Activated CD8-positive, alpha-beta memory T cell treated with anti-CD3 and anti-CD28 coated beads, Interleukin-2, amount 50 U/mL, for 24 hours (primary cell): ENCODE measurements around the gene CCDC167.
"Not testable (repeated sequence)": the region's sequence is repeated elsewhere in the genome, so short reads cannot be mapped to it uniquely, and the experiment has no call there.

Experiments used
- DNase-seq: peaks from one replicate; pipeline ENCODE4 v3.0.0-alpha.2; 2020; ENCODE audit errors: extremely low read depth

The CCDC167 gene

DNA sequence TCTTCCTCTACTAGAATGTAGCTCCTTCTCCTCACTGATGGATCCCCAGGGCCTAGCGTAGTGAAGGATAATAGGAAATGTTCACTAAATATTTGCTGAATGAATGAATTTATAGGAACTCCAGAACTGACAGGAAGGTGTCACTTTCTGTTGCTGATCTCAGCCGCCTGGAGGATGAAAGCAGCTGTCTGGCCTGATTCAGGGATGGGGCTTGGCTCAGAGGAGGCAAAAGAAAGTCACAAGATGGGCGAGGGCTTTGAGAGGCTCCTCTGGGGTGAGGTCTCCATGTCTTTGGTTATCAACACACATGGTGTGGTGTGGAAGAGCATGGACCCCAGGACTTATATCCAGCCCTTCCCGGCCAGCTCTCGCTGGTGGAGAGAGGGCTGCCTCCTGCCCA lies 11.5 kb upstream of the CCDC167 start:
- DNase-seq: no peak

DNA sequence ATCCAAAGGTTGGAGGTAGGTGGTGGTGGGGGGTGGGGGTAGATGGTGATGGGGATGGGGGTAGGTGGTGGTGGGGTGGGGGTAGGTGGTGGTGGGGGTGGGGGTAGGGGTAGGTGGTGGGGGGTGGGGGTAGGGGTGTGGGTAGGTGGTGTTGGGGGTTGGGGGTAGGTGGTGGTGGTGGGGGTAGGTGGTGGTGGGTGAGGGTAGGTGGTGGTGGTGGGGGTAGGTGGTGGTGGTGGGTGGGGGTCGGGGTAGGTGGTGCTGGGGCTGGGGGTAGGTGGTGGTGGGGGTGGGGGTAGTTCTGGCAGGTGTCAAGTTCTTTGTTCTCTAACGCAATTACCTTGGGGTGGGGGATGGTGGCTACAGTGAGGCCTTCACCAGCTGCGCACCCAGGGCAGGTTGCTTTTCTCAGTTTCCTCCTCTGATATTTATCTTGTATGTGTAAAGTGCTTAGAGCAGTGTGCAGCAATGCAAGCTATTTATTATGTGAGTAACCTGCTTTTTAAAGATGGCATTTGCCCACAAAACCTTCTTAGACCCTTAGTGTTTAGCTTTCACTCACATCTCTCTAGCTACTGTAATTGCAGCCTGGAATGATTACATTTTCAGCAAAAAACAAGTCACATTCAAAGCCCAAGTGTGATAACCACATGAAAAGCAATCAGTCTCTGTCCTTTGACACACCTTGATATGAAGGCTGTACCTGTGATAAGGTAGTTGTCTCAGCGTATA lies 8.2 kb upstream of the CCDC167 start:
- DNase-seq: no peak

DNA sequence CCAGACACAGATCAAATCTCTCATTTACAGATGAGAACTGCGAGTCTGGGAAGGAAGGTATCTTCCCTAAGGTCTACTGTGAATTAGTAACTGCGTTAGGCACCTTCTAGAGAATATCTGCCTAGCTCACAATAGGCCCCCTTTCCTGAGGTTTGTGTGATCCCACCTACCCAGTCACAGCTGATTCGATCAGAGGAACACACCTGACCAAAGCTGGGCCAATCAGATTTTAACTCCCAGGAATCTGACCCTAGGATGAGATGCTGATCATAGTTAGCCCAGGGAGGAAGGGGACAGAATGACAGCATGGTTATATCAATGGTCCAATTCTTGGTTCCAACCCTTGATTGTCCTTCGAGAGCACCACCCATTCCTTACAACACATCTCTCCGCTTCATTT lies 7.4 kb upstream of the CCDC167 start:
- DNase-seq: no peak

DNA sequence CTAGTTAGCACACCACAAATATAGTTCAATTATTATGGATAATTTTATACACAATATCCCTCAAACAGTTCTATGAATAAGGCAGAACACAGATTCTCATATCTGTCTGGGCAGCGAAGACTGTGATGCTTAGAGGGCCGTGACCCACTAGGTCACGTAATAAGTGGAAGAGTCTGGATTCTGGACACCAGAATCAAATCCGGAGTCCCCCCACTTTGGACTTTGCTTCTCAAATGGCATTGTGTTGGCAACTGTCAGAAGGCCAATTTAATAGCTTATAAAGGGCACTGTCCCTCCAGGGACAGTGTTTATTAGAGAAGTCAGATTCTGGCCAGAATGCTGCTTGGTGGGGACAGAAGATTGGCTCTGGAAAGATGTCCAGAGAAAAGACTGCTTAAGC lies 6.8 kb upstream of the CCDC167 start:
- no peak for DNase-seq

DNA sequence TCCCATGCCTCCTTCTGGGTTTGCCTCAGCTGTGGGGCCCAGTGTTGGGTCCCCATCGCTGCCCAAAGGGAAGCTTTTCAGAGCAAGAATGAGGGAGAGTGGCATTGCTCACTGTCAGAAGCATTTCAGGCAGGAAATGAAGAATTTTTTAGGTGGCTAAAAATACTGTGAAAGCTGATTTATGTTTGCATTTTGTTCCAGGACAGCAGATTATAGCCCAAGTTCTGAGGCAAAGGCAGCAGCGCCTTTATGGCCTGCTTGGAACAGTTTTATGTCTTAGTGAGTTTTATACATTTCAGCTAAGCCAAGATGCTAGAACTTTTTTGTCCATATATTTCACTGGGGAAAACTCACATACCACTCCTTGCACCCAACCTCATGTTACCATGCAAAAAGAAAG lies 4.3 kb upstream of the CCDC167 start:
- DNase-seq: no peak

DNA sequence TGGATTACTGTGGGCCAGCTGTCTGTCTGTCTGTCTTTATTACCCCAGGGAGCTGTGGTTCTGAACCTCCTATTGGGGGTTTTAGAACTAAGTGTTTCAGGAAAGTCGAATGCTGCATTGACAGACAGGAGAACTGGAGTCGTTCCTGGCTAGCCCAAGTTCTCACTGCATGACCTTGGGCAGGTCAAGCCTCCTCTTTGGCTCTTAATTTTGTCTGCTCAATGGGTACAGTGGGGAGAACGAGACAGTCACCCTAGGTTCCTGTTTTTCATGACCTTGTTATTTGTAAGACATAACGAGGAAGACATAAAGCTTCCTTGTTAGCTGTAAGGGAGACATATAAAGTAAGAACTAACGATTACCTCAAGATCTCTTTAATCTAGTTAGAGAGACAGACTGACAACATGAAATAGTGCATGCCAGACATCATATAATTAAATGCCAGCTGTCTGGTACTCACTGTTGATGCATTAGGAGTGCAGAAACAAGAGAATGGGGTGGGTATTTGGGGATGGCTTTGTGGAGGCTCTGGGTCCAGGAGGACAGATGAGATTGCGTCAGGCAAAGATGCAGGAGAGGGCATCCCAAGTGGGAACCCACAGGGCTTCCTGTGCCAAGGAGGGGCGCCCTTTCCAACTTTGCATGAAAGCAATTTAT lies 3.7 kb upstream of the CCDC167 start:
- no peak for DNase-seq

DNA sequence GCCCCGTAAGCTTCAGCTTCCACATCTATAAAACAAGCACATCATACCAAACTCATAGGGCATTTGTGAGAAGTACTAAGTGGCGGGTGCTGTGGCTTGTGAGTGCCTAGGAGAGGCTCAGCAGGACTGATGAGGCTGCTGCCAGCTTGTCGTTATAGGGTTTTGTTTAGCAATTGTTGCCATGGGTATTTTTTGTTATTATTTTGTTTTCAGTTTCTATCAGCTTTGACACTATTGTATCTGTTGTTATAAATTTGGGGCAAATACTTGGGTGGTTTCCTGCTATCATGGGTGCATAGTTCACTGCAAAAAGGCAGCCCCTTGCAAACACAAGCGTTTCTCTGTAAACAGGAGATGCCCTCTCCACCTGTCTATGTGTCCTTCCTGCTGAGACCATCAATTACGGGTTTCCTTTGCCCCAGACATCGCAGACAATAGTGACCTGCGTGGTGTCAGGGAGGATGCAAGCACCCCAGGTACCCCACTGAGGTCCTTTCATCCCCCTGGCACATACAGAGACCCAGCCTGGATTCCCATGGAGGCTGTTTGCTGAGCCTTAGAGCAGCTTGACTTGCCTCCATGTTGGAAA lies 3.1 kb upstream of the CCDC167 start:
- DNase-seq: no peak

DNA sequence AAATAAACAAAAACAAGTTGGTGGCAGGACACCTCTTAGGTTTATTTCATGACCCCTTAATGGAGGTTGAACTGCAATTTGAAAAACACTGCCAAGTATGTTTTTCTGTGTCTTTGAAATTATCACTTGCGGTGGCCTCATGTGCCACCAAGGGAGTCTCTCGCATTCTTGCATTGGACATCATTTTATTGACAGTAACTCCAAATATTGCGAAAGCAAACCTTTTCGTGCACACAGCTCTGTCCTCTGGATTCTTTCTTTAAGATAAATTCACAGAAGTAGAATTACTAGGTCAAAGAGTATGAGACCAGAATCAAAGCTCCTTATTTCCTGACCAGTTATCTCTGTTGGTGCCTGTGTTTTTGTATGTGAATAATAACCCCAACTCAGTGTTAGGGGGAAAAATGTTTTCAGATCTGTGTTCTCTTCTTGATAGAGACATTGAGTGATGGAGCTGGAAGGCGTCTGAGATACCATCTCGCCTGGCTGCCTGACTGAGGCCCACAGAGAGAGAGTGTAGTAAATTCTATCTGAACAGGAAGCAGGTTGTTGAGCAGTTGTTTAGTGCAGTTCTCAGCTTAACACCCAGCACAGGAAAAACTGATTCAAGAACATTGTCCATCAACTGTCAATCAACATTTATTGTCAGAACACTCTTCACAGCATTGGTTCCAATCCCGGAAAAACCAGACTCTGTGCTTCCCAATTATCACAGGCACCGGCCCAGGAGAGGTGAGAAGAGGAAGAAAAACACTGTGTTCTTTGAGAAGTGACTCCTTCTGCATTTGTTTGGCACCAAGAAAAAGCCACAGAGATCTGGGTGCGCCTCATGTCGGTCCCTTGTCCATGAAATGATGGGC lies 2.2 kb upstream of the CCDC167 start:
- DNase-seq: no peak

DNA sequence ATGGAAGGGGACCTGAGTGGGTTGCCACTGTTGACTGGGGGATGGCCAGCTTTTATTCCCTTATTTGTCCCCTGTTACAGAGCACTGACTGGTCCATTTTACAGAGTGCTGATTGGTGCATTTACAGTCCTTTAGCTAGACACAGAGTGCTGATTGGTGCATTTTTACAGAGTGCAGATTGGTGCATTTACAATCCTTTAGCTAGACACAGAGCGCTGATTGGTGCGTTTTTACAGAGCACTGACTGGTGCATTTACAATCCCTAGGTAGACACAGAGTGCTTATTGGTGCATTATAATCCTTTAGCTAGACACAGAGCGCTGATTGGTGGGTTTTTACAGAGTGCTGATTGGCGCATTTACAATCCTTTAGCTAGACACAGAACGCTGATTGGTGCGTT lies 1.2 kb upstream of the CCDC167 start:
- DNase-seq: not testable (repeated sequence)

DNA sequence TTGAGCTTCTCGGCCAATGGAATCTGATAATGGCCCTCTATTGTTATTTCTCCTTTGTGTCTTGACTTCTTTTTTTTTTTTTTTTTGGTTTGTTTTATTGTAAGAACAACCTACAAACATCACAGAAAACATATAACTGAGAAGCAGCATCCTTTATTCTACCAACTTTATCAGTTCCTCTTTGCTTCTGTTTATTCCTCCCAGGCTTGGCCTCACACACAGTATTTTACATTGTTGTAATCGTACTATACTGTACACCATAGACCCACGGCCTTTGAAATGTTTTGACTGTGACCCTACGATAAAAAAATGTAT lies 558 bp upstream of the CCDC167 start:
- DNase-seq: no peak

DNA sequence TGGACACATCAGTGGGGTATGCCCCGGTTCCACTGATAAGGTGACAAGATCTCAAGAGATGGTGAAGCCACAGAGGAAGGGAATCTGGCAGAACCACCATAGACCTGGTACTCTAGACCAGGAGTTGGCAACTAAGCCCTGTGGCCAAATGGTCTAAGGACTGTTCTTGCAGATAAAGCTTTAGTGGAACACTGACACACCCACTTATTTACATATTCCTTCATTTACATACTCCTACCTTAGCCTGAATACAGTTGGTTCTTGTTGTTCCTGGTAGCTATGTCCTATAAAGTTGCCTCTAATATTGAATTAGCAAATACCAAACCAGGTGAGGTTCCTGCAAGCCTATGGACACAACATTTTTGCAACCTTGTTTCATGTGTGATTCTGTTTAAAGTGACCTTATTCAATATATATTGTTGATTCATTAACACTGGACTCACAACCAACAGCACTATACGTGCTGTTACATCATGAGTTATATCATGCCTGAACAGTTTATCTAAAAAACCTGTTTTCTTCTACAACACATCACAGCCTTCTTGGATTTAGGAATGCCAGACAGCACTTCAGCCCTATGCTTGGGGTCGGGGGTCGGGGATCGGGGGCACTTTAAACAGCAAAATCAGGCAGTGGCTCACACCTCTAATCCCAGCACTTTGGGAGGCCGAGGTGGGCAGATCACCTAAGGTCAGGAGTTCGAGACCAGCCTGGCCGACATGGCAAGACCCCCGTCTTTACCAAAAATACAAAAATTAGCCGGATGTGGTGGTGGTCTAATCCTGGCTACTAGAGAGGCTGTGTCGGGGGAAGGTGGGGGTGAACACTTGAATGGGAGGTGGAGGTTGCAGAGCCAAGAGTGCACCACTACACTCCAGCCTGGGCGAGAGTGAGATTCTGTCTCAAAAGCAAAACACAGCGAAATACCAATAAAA lies 2.5 kb downstream of the CCDC167 start:
- no peak for DNase-seq

DNA sequence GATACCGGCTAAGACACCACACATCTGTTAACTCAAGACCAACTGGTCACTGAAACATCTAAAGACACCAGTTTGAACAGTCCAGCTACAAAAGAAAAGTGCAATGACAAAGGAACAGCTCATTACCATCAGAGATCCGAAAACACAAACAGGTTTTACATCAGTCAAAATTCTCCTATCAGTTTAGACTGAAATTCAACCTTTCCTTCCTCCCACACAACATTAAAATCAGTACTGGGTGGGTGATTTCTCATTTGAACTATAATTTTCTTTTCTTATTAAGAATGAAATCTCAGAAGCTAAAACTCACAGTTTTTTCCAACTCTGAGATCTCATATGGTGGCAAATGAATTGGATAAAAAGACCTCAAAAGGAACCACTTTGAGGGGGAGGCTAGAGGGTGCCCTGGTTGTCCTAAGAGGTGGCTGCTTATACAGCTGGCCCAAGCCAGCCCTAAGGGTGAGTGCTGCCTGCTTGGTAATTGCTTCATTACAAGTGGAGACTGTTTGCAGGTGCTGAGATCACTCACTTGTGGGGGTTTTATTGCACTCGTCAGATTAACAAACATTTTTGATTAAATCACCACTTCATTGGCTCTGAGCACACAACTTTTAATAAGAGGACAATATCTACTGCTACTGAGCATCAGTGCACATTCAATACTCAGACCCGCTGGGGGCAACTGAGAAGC lies 4.3 kb downstream of the CCDC167 start:
- no peak for DNase-seq

DNA sequence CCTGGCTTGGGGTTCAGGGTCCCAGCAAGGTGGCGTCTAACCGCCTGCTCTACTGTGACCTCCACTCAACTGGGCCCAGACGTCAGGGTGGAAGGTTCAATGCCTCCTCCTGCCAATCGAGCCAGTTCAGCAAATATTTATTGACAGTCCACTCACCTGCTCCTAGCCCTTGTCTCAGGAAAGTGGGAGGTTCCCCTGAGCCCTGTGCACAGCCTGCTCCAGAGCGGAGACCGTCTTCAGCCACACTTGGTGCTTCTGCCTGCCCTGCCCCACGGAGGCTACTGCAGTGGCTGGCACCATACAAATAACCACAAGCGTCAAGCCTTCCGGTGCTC lies 6.1 kb downstream of the CCDC167 start:
- no peak for DNase-seq

DNA sequence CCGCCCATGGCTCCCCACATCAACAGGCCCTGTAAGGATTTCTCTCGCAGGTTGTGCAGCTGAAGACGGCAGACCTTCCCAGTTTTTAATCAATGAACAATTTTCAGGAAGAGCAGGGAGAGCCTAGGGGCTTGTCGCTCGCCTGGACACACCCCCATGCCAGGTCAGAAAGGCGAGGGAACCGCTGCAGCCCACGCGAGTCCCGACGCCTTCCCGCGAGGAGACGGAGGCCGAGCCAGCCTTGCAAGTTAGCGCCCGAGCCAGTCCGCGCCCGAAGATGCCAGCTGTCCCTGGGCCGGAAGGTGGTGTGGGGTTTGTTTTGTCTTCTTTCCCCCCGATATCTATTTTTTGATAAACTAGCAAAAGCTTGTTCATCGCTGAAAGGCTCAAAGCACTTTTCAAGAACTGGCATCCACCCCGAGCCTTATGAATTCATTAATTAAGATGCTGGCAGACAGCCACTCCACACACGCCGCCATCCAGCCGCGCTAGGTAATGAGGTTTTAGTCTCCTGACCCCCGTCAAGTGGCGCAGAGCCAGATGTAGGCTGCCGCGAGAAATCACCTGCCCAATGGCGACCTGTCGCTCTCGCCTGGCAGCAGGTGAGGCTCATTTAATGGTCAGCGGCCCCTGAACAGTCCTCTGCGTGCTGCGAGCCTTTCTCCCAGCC lies 6.6 kb downstream of the CCDC167 start:
- no peak for DNase-seq

DNA sequence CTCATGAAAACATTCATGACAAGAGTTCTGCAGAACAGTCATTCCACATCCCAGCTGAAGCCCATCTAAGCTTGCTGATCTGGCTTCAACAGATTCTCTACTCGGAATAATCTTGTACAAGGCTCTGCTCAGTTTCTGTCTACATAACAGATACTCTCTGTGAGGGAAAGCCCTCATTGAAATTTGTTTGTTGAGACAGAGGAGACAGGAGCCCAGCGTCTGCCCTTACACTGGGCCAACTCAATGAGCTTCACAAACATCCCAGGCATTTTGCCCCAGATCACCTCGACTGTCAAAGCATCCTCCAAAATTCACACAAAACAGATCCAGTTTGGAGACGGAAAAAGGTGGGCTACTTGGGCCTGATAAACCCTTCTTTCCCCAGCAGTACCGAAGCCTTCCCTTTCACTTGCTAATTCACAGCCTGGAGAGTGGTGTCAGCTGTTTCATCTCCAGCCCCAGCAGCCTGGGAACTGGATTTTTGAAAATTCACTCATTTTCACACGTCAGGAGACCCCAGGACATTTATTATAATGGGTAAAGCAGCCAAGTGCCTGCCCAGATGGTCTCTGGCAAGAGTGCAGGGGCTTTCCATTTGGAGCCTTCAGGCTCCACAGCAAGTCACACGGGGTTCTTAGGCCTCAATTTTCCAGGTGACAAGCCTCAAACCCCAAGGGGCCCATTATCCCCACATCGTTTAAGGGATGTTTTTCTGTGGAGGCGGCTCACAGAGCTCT lies 7.3 kb downstream of the CCDC167 start:
- no peak for DNase-seq

DNA sequence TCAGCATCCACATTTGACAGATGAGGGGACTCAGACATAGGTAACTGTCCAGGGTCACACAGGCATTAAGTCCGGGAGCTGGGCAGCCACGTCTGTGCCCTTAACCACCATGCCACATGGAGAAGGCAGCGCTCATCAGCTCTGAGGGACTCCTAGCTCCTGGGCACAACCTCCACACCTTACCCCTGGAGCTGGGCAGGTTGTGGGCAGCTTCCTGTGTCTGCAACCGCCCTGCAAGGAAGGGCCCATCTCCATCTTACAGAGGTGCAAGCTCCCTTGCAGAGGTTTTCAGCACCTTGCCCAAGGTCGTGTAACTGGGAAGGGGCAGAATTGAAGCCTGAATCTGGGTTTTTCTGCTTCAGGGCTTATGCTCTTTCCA lies 7.9 kb downstream of the CCDC167 start:
- DNase-seq: no peak

DNA sequence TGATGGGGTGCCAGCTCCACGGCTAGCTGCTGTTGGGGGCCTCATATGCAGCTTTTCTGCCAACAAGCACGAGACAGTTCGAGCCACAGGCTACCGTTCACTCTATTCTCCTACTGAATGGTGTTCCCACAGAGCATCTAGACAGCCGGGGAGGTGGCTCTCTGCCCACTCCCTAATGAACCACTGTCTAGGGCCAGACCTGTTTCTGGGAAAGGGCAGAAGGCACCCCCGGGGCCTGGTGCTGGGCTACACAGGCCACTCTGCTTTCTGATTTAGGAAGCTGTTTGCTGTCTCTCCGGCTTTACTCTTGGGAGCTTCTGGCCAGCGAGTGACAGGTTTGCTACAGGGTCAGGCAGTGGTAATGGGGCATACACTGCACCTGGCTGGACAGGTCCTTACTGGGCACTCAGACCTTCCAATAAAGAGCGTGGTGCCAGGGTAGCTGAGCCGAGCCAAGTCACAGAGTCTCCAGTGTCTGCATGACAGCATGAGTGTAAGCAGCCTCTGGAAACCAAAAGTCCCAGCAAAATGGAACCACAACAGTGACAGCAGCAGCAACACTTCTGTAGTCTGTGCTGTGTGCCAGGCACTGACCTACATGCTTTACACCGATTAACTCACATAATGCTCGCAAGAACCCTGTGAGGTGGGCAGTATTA lies 8.4 kb downstream of the CCDC167 start:
- DNase-seq: no peak

DNA sequence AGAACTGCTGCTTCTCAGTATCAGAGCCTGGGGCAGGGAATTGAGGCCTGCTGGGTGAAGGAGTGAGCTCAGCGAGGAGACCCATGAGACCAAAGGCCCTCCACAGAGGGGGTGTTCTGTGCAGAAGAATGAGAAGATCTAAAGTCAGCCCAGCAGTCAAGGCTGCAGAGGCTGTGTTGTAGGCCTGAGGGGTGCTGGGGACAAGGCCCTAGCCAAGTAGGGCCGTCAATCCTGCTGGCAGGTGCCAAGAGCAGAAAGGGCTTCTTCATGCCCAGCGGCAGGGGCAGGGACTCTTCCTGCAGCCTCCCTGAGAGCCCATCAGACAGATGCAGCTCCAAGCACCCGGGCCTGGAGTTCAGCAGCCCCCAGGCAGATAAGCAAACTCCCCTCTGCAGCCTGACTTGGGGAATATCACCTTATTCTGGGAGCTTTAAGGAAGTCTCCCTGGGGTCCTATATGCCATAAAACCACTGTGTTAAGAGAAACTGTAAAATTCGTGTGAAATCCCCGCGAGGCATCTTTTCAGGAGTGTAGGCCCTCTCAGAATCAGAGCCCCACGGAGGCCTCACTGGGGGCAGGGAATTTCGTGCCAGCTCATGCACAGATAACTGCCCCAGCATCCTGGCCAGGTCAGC lies 9.0 kb downstream of the CCDC167 start:
- DNase-seq: no peak
